GM19023 (cell line): ENCODE data around the gene ZBTB12.
"Not testable (repeated sequence)": the region's sequence is repeated elsewhere in the genome, so short reads cannot be mapped to it uniquely, and the experiment has no call there.

Source experiments
- ATAC-seq: cut with Tn5 transposase; IDR thresholded peaks from one replicate; pipeline ENCODE4 v1.9.1; 2021; ENCODE audit warnings: mild to moderate bottlenecking, moderate library complexity; ENCODE audit not compliant: unreplicated experiment

Gene ZBTB12

DNA sequence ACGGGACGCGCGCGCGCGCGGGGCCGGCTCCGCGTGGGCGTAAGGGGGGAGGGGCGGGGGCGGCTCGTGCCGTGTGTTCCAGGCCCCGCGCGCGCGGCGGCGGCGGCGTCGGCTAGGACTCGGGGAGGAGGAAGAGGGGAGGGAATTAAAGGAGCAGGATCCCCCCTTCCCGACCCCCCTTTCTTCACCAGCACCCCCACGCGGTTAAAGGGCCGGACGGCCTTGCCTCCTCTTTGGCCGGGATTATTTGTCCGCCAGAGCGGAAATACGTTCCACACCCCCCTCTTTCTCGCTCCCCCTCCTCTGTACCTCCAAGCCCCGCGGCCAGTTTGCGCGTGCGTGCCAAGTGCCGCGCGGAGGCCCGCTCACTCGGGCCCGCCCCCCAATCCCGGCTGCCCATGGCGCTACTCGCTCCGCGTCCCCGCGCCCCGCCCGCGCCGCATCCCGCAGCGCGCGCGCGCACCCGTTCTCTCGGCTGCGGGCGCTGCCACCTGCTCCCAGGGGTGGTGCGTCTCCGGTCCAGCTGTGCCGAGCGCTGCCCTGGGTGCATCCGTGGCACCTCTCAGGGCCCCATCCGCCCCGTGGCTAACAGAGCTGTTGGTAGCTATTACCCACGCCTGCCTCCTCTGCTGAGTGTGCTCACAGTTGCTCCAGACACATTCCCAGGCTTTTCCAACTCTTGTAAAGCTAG lies at the start of gene ZBTB12:
Gene ZBTB12 (minus strand): TSS at position 134 of the 691 bp plus-strand sequence. CDS start 781 bp downstream, outside the sequence.
- ATAC-seq, result peak; percentile 58

- no peak for ATAC-seq
These were observed 48.2 kb upstream of the ZBTB12 start for GRCh38 chr6:31949926-31950548.

- ATAC-seq, result no peak
These were observed 47.0 kb upstream of the ZBTB12 start for GRCh38 chr6:31948753-31949413.

DNA sequence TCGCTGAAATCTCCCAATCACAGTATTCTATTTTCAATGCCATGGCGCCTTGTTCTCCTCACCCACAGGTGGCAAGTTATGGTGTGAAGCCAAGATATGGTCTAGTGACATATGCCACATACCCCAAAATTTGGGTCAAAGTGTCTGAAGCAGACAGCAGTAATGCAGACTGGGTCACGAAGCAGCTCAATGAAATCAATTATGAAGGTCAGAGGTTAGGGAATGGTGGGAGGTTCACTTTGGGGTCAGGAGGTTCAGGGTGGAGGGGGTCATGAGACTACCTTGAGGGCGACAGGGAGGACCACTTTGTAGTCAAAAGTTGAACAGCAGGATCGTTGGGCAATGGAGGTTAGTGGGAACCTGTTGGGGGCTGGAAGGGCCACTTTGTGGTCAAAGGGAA lies 46.4 kb upstream of the ZBTB12 start:
- ATAC-seq, result no peak

DNA sequence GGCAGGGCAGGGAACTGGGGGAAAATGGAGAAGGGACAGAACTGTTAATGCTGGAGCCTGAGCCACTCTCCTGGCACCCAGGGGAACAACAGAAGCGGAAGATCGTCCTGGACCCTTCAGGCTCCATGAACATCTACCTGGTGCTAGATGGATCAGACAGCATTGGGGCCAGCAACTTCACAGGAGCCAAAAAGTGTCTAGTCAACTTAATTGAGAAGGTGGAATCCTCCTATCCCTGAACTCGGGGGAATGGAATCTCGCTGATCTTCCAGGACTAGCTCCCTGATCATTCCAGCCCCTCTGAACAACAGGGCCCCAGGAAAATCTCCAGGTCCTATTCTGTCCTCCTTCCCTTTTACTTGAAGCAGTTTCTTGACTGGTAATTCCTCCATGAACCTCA lies 46.0 kb upstream of the ZBTB12 start:
- no peak for ATAC-seq

GRCh38 chr6:31947070-31947675 lies 45.3 kb upstream of the ZBTB12 start:
- no peak for ATAC-seq

DNA sequence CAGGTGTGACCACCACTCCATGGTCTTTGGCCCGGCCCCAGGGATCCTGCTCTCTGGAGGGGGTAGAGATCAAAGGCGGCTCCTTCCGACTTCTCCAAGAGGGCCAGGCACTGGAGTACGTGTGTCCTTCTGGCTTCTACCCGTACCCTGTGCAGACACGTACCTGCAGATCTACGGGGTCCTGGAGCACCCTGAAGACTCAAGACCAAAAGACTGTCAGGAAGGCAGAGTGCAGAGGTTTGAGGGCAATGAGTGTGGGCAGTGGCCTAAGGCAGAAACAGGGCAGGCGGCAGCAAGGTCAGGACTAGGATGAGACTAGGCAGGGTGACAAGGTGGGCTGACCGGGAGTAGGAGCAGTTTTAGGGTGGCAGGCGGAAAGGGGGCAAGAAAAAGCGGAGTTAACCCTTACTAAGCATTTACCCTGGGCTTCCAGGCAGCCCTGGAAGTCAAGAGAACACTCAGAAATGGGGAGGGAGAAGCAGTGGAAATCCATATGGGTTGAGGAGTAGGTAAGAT lies 44.5 kb upstream of the ZBTB12 start:
- ATAC-seq, result no peak

- no peak for ATAC-seq
These were observed 43.9 kb upstream of the ZBTB12 start, which contains the start of gene CFB for GRCh38 chr6:31945507-31946369. CFB (plus strand) TSS chr6:31946095; CDS start chr6:31946222, 127 bp downstream.

DNA sequence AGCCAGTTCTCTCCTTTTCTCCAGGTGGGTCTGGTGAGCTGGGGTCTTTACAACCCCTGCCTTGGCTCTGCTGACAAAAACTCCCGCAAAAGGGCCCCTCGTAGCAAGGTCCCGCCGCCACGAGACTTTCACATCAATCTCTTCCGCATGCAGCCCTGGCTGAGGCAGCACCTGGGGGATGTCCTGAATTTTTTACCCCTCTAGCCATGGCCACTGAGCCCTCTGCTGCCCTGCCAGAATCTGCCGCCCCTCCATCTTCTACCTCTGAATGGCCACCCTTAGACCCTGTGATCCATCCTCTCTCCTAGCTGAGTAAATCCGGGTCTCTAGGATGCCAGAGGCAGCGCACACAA lies 43.2 kb upstream of the ZBTB12 start:
- ATAC-seq, result no peak

DNA sequence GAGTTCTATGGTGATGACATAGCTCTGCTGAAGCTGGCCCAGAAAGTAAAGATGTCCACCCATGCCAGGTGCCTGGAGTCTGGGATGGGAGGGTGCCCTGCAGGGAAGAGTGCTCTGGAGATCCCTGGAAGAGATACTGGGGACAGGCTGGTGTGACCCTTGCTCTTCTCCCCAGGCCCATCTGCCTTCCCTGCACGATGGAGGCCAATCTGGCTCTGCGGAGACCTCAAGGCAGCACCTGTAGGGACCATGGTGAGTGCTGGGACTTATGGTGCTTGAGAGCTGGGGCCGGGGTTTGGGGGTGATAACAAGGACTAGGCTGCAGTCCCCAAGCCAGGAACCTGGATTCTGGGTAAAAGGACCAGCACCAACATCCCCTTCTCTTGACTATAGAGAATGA lies 41.9 kb upstream of the ZBTB12 start:
- ATAC-seq, result no peak

GRCh38 chr6:31940256-31940664 lies 38.4 kb upstream of the ZBTB12 start:
- ATAC-seq, result no peak

DNA sequence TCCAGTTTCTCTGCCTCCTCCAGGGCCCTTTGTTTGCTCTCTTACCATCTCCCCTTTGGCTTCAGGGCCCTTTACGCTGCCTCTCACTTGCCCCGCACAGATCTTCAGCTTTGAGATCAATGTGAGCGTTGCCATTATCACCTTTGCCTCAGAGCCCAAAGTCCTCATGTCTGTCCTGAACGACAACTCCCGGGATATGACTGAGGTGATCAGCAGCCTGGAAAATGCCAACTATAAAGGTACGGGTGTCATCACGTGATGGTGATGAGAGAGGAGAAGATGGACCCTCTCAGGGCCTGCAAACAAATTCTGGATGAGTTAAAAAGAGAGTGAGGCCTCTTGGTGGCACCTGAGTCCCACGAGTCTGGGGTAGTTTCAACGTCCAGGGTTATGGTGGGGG lies 33.9 kb upstream of the ZBTB12 start:
- no peak for ATAC-seq

DNA sequence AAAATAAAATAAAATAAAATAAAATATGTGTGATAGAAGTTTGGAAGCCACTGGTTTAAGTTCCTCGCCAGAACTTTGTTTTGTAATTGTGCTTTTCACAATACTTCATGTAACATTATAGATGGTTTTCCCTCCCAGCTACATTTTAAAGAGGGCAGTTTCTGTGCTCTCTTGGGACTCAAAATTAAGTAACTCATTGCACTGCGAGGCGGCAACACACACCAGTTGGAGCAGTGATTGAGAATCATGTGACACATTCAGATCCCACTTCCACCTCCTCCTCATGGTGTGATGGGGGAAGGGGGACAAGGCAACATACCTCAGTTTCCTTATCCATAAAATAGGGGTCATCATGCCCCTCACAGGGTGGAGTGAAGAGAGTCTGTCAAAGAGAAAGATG lies 33.1 kb upstream of the ZBTB12 start:
- no peak for ATAC-seq

- ATAC-seq, result no peak
These were observed 31.7 kb upstream of the ZBTB12 start for GRCh38 chr6:31933537-31933936.

DNA sequence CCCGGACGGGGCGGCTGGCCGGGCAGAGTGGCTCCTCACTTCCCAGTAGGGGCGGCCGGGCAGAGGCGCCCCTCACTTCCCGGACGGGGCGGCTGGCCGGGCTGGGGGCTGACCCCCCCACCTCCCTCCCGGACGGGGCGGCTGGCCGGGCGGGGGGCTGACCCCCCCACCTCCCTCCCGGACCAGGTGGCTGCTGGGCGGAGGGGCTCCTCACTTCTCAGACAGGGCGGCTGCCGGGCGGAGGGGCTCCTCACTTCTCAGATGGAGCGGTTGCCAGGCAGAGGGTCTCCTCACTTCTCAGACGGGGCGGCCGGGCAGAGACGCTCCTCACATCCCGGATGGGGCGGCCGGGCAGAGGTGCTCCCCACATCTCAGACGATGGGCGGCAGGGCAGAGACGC lies 30.3 kb upstream of the ZBTB12 start:
- not testable (repeated sequence) for ATAC-seq

- no peak for ATAC-seq
These were observed 29.1 kb upstream of the ZBTB12 start for GRCh38 chr6:31930962-31931361.

GRCh38 chr6:31928672-31928939 lies 26.7 kb upstream of the ZBTB12 start:
- ATAC-seq, result no peak

- no peak for ATAC-seq
These were observed 26.2 kb upstream of the ZBTB12 start for GRCh38 chr6:31927863-31928671.

- no peak for ATAC-seq
These were observed 25.5 kb upstream of the ZBTB12 start, which contains the start of gene C2 for GRCh38 chr6:31927242-31927862. C2 (plus strand) TSS chr6:31927717; CDS start chr6:31927753, 36 bp downstream.
